ENCODE results near the gene PSMB2. TPM values are rescaled to one million over a fixed set of nuclear protein-coding genes. Genes with fewer than 3 reads are reported as not detected.
"Not testable (repeated sequence)": the region's sequence is repeated elsewhere in the genome, so short reads cannot be mapped to it uniquely, and the experiment has no call there.

PSMB2 gene
- total and polyA plus RNA-seq, 2 of the 8 experiments (the other 6 are each of a cell fraction or from before 2014, with no cell fraction given): 91.4 to 101 TPM

GRCh38 chr1:35690103-35690502, 48.8 kb upstream of the PSMB2 start:
- DNase-seq (ENCODE audit: low read depth in 1 of 2, low spot score in 2 of 2): not testable (repeated sequence)

More at GRCh38 chr1:35690103-35690502, 48.8 kb upstream of the PSMB2 start:
- not testable (repeated sequence) for H3K9ac ChIP-seq (replicated peaks in 1 of 4; ENCODE audit: extremely low read depth in 1 of 4, low read depth in 3 of 4, low read length in 3 of 4); H3K27me3 ChIP-seq (replicated peaks in 1 of 4; ENCODE audit: control insufficient read depth in 3 of 4, extremely low read depth in 1 of 4, insufficient read depth in 3 of 4, low read length in 3 of 4); H3K56ac ChIP-seq (replicated peaks; ENCODE audit: insufficient read length, low read depth, low read length); H3K4ac ChIP-seq (replicated peaks; ENCODE audit: insufficient read length, low read depth, low read length); H2AK5ac ChIP-seq (ENCODE audit: low read depth, low read length); H2BK15ac ChIP-seq (ENCODE audit: low read length); H2BK12ac ChIP-seq (ENCODE audit: low read depth, low read length); H4K20me1 ChIP-seq (replicated peaks in 1 of 2; ENCODE audit: control insufficient read depth in 1 of 2, insufficient read depth in 2 of 2, low read length in 2 of 2); H2BK120ac ChIP-seq (replicated peaks; ENCODE audit: low read depth, low read length); H2BK20ac ChIP-seq (ENCODE audit: low read length); H4K8ac ChIP-seq (ENCODE audit: extremely low read depth, insufficient read depth, low read length); H3K36me3 ChIP-seq (ENCODE audit: control insufficient read depth in 2 of 4, insufficient read depth in 4 of 4, low read length in 3 of 4); H3K79me1 ChIP-seq (ENCODE audit: low read depth, low read length); H3K79me2 ChIP-seq (ENCODE audit: control insufficient read depth in 1 of 2, insufficient read depth in 2 of 2, low read length in 2 of 2); H3K18ac ChIP-seq (ENCODE audit: extremely low read depth, low read length); H3K23ac ChIP-seq (ENCODE audit: insufficient read length); H3K4me3 ChIP-seq (ENCODE audit: extremely low read depth in 1 of 4, insufficient read depth in 2 of 4, low read depth in 3 of 4, low read length in 4 of 4); H3K9me3 ChIP-seq (ENCODE audit: insufficient read depth in 2 of 2, low read depth in 1 of 2, low read length in 1 of 2); FAIRE-seq; H3K14ac ChIP-seq (ENCODE audit: insufficient read length); H3K23me2 ChIP-seq (ENCODE audit: low read depth, low read length); H4K5ac ChIP-seq (ENCODE audit: insufficient read length, low read depth, low read length); H2AFZ ChIP-seq (ENCODE audit: low read length); H3K4me2 ChIP-seq (ENCODE audit: insufficient read depth in 1 of 2, low read depth in 2 of 2, low read length in 2 of 2); H2BK5ac ChIP-seq (ENCODE audit: low read depth, low read length); H4K91ac ChIP-seq (replicated peaks; ENCODE audit: insufficient read length, low read length); H3K27ac ChIP-seq (ENCODE audit: low read depth, low read length)
- CTCF ChIA-PET (ENCODE audit: partially characterized antibody): interaction anchor here (1.0 to 5.3 kb wide), 6 partner anchors 13 to 258 kb away, joined by 3 to 29 read pairs (median 4); no protein-coding TSS in a partner anchor
- H3K4me1 ChIP-seq (replicated peaks in 1 of 4; ENCODE audit: control insufficient read depth in 3 of 4, insufficient read depth in 4 of 4, low read length in 3 of 4): peaks cover 2 to 14% (median 5%) of the 10 kb centered on the region in 4 experiments; a peak in 6 of 7 replicates
- POLR2A ChIA-PET (ENCODE audit: partially characterized antibody): interaction anchor here (1.1 to 2.2 kb wide), 3 partner anchors 9 to 116 kb away, joined by 3 to 7 read pairs (median 5); partner anchors contain the start of gene C1orf216
- 97% methylated on average over 4 of the region's 4 CpGs; no CpG with 5 or more reads in 1 of the 2 experiments for WGBS, 2 experiments (ENCODE audit: extremely low coverage in 1 of 2, insufficient coverage in 1 of 2, insufficient read length in 1 of 2, insufficient replicate concordance in 2 of 2, low coverage in 1 of 2, low lambda C conversion rate in 2 of 2, missing lambda C conversion rate in 1 of 2)

Data from H1 (cell line).